Ovary (tissue), 3 donors: ENCODE measurements around the gene ATP2C2.

Source experiments
- EP300 ChIP-seq: sonication (generic); formaldehyde crosslinking; IDR thresholded peaks from one replicate; pipeline ENCODE4 v1.6.1; 2017; ENCODE audit warnings: antibody characterized with exemption
- POLR2A ChIP-seq: fragments of 450-650 bp; IDR thresholded peaks from one replicate; pipeline ENCODE4 v1.6.1; 2017; ENCODE audit warnings: antibody characterized with exemption, mild to moderate bottlenecking, moderate library complexity
- TF ChIP-seq, protein P1 (sequence below), 3 donors: fragments of 450-650 bp in 2 of 3; fragments of 200-600 bp in 1 of 3; IDR thresholded peaks; one replicate each; pipeline versions ENCODE4 v1.5.1 to v1.8.0; 2016 to 2022; ENCODE audit warnings: antibody characterized with exemption in 3 of 3, mild to moderate bottlenecking in 1 of 3
- donor health status: DM: no; HTN: no; CAD: no.

- TF ChIP-seq, protein P1, sequence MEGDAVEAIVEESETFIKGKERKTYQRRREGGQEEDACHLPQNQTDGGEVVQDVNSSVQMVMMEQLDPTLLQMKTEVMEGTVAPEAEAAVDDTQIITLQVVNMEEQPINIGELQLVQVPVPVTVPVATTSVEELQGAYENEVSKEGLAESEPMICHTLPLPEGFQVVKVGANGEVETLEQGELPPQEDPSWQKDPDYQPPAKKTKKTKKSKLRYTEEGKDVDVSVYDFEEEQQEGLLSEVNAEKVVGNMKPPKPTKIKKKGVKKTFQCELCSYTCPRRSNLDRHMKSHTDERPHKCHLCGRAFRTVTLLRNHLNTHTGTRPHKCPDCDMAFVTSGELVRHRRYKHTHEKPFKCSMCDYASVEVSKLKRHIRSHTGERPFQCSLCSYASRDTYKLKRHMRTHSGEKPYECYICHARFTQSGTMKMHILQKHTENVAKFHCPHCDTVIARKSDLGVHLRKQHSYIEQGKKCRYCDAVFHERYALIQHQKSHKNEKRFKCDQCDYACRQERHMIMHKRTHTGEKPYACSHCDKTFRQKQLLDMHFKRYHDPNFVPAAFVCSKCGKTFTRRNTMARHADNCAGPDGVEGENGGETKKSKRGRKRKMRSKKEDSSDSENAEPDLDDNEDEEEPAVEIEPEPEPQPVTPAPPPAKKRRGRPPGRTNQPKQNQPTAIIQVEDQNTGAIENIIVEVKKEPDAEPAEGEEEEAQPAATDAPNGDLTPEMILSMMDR (IDR thresholded peaks at IDR 0.05) = no peak
- TF ChIP-seq EP300 = no peak
- TF ChIP-seq POLR2A = no peak
Observed at GRCh38 chr16:84434800-84435199, 66.5 kb downstream of the ATP2C2 start.
